Activated CD8-positive, alpha-beta memory T cell treated with anti-CD3 and anti-CD28 coated beads for 24 hours (primary cell): ENCODE data around the gene SLC17A7.

Source experiments
- DNase-seq: peaks from one replicate; pipeline ENCODE4 v3.0.0-alpha.2; 2020

Gene SLC17A7

DNA sequence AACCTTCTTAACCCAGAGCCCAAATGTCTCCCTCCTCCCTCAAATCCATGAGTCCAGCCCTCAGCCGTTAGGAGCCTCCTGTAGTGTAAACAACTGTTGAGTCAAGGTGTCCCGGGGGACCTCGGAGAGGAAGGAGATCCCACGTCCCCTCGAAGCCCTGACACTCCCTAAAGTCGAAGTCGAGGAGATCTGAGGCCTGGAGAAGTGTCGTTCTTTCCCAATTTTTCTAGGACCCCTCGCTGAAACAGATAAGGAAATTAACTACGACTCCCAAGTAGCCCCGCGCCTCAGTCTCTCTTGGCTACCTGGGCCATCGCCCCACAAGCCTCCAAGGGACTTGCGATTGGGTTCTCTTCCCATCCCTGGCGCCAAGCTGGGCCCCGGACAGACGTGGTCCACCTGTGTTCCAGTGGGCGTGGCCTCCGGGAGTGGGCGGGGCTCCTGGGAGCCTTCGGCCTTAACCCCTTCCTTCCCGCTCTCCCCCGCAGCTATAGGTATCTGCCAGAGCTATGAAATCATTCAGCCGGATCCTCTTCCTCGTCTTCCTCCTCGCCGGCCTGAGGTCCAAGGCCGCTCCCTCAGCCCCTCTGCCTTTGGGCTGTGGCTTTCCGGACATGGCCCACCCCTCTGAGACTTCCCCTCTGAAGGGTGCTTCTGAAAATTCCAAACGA is 15.3 kb downstream of the SLC17A7 start:
- DNase-seq: no peak

DNA sequence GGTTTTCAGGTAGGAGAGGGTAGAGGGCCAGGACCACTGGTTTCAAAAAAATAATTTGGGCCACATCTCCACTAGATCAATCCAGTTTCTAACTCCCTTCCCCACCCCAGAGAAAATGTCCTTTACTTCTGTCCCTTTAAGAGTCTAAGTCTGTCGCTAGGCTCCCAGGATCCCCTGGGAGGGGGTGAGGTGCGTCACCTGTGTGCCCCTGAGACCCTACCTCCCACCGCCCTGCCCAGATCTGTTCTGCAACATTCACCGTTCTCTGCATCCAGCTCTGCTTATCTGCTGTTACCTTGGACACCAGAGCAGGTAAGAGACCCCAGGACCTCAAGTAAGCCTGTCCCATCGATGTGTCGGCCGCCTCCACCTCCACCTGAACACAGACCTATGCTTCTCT is 16.1 kb downstream of the SLC17A7 start, which contains the start of gene GFY:
Gene GFY, plus strand, starts transcription at position 211 of the 400 bp plus-strand sequence. CDS start 1,043 bp downstream, outside the sequence.
- no peak for DNase-seq

GRCh38 chr19:49423985-49424303 is 17.4 kb downstream of the SLC17A7 start:
- DNase-seq: no peak

DNA sequence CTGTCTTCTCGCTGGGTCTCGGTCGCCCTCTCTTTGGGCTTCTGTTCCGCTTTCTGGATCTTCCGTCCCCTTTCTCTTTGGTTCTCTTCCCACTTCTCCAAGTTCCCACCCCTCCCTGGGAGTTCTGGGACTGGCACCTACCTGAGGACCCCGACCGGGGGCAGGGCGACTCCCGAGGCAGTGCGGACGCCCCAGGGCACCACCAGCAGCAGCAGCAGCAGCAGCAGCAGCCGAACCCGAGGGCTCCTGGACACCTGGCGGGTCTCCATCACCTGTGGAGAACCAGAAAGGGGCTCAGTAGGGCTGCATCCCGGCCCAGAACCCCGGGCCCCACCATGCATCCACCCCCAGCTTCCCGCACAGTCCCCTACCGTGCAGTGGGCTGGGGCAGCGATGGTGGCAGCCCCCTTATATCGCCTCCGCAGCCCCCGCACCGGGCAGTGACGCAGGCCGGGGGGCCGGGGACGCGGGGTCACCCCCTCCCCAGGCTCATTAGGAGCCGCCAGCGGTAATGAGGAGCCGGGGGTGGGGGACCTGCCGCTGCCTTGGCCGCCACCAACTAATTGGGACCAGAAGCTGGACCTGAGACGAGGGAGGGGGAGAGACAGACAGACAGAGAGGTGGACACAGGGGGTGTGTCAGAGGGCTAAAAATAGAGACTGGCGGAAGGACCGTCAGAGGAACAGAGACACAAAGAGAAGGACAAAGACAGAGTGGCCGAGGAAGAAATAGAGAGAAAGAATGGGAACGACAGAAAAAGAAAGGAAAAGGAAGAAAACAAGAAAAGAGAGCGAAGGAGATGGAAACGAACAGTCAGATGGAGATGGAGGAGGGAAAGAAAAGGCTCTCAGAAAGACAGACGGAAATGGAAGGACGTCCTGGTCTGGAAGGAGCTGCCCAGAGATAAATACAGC is 18.0 kb downstream of the SLC17A7 start, which contains the start of gene PTH2:
Gene PTH2, minus strand, starts transcription at position 371 of the 914 bp plus-strand sequence. Its CDS starts 102 bp downstream, at position 269.
- DNase-seq: no peak

GRCh38 chr19:49422407-49423070 is 18.8 kb downstream of the SLC17A7 start:
- no peak for DNase-seq

GRCh38 chr19:49421878-49422202 is 19.5 kb downstream of the SLC17A7 start:
- no peak for DNase-seq

GRCh38 chr19:49421039-49421877 is 20.1 kb downstream of the SLC17A7 start:
- no peak for DNase-seq

GRCh38 chr19:49420227-49420626 is 21.1 kb downstream of the SLC17A7 start:
- DNase-seq: no peak

DNA sequence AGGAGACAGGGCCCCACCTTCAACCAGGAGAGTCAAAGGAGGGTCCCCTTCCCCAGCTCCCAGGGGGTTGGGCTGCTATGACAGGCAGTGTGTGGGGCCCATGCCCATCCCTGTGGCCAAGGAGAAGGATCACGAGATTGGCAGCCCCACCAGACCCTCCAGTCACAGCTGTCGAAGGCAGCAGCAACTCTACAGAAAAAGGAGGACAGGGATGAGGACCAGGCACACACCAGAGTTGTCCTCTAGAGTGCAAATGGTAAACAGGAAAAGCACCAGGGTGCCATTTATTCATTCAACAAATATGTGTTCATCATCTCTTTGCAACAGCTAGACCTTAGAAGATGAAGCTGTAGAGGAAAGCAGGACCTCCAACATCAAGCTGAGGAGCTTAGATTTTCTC is 22.2 kb downstream of the SLC17A7 start:
- DNase-seq: no peak

DNA sequence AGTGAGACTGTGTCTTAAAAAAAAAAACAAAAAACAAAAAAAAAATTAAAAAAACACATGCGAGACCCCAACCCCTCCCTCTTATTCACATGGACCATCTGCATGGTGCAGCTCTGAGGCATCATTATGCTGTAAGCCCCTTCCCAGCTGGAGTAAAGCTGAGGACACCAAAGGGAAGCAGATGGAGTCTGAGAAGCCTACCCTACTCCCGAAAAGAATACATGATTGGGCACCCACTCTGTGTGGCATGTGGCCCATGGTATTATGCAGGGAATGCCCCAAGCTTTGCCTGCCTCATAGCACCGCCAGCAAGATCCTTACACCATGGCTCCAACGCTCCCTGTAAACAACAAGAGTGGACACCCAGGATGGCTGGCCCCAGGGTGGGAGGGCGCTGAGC is 22.8 kb downstream of the SLC17A7 start:
- no peak for DNase-seq

DNA sequence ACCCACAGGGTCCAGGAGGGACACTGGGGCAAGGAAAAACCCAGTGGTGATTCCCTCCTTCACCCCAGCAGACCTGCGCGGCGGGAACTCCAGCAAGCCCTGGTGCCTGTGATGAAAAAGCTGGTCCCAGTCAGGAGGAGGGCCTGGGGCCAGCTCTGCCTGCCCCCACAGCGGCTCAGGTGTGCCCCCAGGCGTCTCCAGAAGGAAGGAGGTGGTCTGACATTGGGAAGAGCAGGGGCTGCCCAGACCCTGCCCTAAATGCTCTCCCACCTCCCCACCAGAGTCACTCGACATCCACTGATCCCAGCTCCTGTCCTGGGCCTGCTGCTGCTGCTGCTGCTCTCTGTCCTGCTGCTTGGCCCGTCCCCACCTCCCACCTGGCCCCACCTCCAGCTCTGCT is 24.2 kb downstream of the SLC17A7 start:
- DNase-seq: no peak

DNA sequence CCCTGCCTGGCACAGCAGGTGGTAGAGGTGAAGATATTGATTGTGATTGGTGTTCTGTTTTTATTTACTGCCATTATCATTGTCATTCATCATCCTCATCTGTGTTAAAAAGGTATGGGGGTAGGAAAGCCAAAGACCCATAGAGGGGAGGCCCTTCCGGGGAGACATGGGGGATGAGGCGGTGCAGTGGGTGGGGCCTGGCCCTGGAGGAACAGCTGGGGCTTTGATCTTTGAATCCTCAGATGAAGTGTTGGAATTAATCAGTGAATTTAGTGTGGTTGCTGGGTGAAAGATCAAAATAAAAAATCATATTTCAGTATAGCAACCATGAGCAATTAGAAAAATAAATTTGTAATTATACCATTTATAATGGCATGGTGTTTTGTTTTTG is 25.5 kb downstream of the SLC17A7 start:
- DNase-seq: no peak

- DNase-seq: no peak
These were observed 26.1 kb downstream of the SLC17A7 start for GRCh38 chr19:49415102-49415809.

DNA sequence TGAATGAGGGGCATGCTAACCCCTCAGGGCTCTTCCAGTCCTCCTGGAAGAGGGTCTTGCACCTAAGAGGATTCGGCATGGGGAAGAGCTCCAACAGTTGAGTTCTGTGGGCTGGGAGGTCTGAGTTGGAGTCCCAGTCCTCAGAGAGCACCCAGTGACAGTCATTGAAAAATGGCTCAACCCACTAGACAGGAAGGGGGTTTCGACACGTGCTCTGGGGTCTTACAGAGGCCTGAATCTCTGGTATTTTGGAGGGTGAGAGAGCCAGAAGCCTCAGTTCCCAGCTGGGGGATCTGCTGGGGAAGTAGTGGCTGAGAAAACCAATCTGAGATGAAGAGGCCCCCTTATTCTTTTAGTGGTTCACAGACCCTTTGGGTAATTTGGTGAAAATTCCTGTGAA is 27.1 kb downstream of the SLC17A7 start:
- DNase-seq: no peak

DNA sequence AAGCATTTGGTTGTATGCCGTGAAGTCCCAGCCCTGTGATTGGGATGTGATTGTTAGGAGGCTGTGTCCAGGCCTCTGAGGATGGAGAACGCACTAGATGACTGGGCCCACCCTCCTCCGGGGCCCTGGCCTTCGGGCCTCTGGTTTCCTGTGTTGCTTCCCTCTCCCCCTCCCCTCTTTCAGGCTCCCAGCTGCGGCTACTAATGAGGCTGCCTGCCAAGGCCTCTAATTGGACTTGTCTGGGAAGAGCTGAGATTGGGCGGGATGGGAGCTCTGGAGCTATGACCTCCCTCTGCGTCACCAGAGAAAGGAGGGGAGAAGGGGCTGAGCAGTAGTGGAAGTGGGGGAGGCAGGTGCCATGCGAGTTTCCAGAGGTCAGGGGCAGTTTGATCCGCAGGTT is 28.0 kb downstream of the SLC17A7 start:
- DNase-seq: no peak

- DNase-seq: no peak
These were observed 29.5 kb downstream of the SLC17A7 start for GRCh38 chr19:49411681-49412326.

DNA sequence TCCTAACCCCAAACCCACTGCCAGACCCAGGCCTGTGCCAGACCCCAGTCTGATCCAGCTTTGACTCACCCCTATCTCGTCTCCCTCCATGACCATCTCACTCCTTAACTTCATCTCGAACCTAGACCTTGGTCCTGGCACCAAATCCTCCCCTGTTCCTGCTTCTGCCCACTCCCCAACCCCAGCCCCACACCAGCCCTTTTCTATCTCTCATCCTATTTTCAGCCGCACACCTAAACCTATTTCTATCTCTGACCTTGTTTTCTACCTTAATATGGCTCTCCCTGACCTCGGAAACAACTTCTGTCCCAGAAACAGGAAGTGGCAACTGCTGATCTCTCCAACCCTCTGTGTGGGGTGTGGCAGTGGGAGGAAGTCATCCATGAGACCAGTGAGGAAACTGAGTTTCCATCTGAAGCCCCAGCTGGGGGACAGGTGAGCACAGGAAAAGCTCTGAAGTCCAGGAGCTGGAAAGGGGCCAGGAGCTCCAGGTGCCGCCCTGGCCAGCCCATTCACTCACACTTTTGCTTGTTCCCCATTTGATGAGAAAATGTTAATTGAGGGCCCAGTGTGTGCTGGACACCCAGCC is 31.8 kb downstream of the SLC17A7 start:
- no peak for DNase-seq

GRCh38 chr19:49408816-49409440 is 32.4 kb downstream of the SLC17A7 start:
- no peak for DNase-seq

DNA sequence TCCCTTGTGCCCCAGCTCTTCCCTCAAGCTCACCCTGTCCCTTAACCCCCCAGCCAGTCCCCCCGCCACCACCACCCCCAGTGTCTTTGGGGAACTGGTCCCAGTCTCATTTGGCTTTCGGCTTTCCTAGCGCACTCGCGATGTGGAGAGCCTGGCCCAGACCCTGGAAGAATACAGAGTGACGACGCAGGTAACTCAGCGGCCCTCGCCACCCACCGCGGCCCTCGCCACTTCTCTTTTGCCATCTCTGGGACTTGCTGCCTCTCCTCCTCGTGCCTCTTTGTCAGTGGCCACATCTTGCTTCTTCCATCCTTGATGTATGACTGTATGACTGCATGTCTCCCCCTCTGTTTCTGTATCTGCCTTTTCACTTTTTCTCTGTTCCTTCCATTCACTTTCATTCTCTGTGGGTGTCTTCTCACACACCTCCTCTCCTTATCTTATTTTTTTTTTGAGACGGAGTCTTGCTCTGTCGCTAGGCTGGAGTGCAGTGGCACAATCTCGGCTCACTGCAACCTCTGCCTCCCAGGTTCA is 33.8 kb downstream of the SLC17A7 start:
- no peak for DNase-seq

DNA sequence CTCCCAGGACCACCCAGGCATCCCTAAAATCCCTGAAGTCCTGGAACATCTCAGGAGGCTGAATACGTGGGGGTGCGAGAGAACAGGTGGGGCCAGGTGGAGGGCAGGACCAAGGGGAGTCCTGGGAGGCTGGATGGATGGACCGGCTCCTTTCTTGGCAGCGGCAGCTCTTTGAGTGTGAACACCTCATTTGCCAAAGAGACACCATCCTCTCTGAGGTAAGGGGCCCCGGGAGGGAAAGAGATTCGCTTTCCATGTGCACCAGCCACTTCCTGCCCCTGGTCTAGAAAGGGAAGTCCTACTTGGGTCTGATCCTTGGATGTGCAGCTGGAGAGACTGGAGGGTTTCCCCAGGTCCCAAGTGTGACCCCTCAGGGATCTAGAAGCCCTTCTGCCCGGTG is 34.2 kb downstream of the SLC17A7 start:
- no peak for DNase-seq
